ENCODE results near the gene SLCO2B1. TPM values are rescaled to one million over a fixed set of nuclear protein-coding genes. Genes with fewer than 3 reads are reported as not detected.

Gene SLCO2B1
- total RNA-seq, 1 experiment from 2014 or later, result 277 TPM

DNA sequence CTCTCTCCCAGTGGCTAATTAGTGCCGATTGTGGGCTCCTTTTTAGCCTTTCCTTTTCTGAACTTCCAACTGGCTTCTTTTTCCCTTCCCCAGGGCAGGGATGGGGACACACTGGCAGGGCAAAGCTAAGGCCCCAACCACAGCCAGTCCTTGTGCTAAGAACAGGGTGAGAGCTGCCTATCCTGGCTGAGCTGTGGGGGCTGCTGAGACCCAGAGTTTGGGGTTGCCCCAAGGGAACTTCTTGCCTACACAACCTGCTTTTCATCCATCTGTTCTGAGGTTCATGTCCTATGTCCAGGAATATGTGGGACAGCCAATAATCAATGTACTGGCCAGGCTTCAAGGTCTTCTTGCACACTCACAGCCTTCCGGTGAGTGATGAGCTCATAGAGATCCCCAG is 79.7 kb downstream of the SLCO2B1 start:
- TF ChIP-seq, protein P1, sequence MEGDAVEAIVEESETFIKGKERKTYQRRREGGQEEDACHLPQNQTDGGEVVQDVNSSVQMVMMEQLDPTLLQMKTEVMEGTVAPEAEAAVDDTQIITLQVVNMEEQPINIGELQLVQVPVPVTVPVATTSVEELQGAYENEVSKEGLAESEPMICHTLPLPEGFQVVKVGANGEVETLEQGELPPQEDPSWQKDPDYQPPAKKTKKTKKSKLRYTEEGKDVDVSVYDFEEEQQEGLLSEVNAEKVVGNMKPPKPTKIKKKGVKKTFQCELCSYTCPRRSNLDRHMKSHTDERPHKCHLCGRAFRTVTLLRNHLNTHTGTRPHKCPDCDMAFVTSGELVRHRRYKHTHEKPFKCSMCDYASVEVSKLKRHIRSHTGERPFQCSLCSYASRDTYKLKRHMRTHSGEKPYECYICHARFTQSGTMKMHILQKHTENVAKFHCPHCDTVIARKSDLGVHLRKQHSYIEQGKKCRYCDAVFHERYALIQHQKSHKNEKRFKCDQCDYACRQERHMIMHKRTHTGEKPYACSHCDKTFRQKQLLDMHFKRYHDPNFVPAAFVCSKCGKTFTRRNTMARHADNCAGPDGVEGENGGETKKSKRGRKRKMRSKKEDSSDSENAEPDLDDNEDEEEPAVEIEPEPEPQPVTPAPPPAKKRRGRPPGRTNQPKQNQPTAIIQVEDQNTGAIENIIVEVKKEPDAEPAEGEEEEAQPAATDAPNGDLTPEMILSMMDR (IDR thresholded peaks at IDR 0.05; ENCODE audit: insufficient read depth in 1 of 2, low read depth in 1 of 2, low read length in 1 of 2, severe bottlenecking in 1 of 2, unreplicated experiment in 1 of 2), result no peak
- intact Hi-C loops (cut with micrococcal nuclease; ENCODE audit: unreplicated experiment), result no loop called here
- Histone ChIP-seq H3K36me3 (ENCODE audit: control insufficient read depth, insufficient read depth, low read length) (no peaks in the 10 kb centered on the region), H3K4me3 (ENCODE audit: low read depth, low read length) (no peak overlapping the region), H3K4me1 (no peaks in the 10 kb centered on the region), H3K9me3 (no peaks in the 10 kb centered on the region), H3K27me3 (replicated peaks; ENCODE audit: control insufficient read depth, insufficient read depth, low read length) (no peaks in the 10 kb centered on the region; the same call in none of the 2 replicates)
- no peak overlapping the region for H3K4me3 Mint-ChIP-seq (ENCODE audit: unreplicated experiment)
- peaks cover 9% of the 10 kb centered on the region for H3K9me3 Mint-ChIP-seq (ENCODE audit: unreplicated experiment)
- peak in 1 of 2 experiments; percentile 28 for DNase-seq
- ChIA-PET CTCF (interaction anchor here (1.0 to 1.8 kb wide), 4 partner anchors 11 to 90 kb away, joined by 3 to 13 read pairs (median 4); no protein-coding TSS in a partner anchor), POLR2A (no interaction called here)
- H3K4me1 Mint-ChIP-seq (ENCODE audit: low read depth, unreplicated experiment), result no peaks in the 10 kb centered on the region
- H3K36me3 Mint-ChIP-seq (ENCODE audit: insufficient read depth, unreplicated experiment), result no peaks in the 10 kb centered on the region
- H3K27me3 Mint-ChIP-seq (ENCODE audit: insufficient read depth, unreplicated experiment), result peaks cover 16% of the 10 kb centered on the region
- no TSS peak for BruUV-seq (replicated peaks)
- H3K27ac Mint-ChIP-seq (ENCODE audit: unreplicated experiment), result no peak overlapping the region

DNA sequence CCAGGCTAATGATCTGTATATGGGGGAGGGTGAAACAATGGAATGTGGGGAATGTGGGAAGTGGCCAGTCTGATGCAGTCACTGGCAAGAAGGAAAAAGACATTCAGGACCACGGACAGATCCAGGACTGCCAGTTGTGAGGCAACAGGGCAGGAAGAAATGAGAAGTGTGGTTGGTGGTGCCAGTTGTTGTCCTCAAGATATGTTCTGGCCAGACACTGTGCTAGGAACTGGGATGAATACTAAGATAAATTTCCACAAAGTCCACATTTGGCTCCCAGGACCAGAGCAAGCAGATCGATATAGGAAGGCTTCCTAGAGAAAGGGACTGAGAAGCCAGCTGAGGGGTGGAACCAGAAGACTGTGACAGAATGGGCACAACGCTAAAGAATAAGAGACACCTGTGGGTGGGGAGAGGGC is 82.9 kb downstream of the SLCO2B1 start:
- ChIA-PET POLR2A (interaction anchor here (0.5 kb wide), 1 partner anchor 133 kb away, joined by 8 read pairs; no protein-coding TSS in a partner anchor), CTCF (interaction anchor here (0.6 to 3.0 kb wide), 6 partner anchors 8 to 93 kb away, joined by 3 to 14 read pairs (median 4); no protein-coding TSS in a partner anchor)
- TF ChIP-seq, protein P1 (IDR thresholded peaks at IDR 0.05; ENCODE audit: insufficient read depth in 1 of 2, low read depth in 1 of 2, low read length in 1 of 2, severe bottlenecking in 1 of 2, unreplicated experiment in 1 of 2), result no peak
- Mint-ChIP-seq H3K9me3 (ENCODE audit: unreplicated experiment) (peaks cover 9% of the 10 kb centered on the region), H3K4me3 (ENCODE audit: unreplicated experiment) (no peak overlapping the region), H3K27ac (ENCODE audit: unreplicated experiment) (no peak overlapping the region), H3K27me3 (ENCODE audit: insufficient read depth, unreplicated experiment) (peaks cover 16% of the 10 kb centered on the region), H3K36me3 (ENCODE audit: insufficient read depth, unreplicated experiment) (no peaks in the 10 kb centered on the region), H3K4me1 (ENCODE audit: low read depth, unreplicated experiment) (no peaks in the 10 kb centered on the region)
- no peaks in the 10 kb centered on the region for H3K4me1 ChIP-seq
- H3K36me3 ChIP-seq (ENCODE audit: control insufficient read depth, insufficient read depth, low read length), result no peaks in the 10 kb centered on the region
- H3K27me3 ChIP-seq (replicated peaks; ENCODE audit: control insufficient read depth, insufficient read depth, low read length), result no peaks in the 10 kb centered on the region; the same call in none of the 2 replicates
- intact Hi-C loops (cut with micrococcal nuclease; ENCODE audit: unreplicated experiment), result loop anchor here (1.0 kb wide), 2 partner anchors 15 to 19 kb away; no protein-coding TSS in a partner anchor
- peak; percentile 77 to 92 for DNase-seq
- H3K4me3 ChIP-seq (ENCODE audit: low read depth, low read length), result no peak overlapping the region
- no TSS peak for BruUV-seq (replicated peaks)
- H3K9me3 ChIP-seq, result no peaks in the 10 kb centered on the region

DNA sequence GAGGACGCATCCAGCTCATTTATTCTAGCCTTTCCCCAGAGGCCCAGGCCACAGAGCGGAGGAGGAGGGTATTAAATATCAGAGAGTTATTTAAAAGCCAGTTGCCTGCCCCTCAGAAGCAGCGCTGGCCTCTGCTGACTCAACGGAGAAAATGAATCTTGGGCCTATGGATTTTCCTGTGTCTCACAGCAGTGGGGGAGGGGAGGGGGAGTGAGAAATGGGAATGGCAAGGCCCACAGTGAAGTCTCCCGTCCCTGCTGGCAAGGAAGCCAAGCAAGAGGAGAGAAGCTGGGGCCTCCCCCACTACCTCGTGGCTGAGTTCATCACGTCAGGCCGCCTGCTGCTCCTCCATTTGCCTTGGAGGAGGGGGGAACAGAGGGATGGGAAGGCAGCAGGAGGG is 85.2 kb downstream of the SLCO2B1 start:
- H3K36me3 ChIP-seq (ENCODE audit: control insufficient read depth, insufficient read depth, low read length), result no peaks in the 10 kb centered on the region
- ChIA-PET CTCF (interaction anchor here (0.6 to 1.1 kb wide), 3 partner anchors 12 to 96 kb away, joined by 3 read pairs; no protein-coding TSS in a partner anchor), POLR2A (no interaction called here)
- peaks cover 9% of the 10 kb centered on the region for H3K9me3 Mint-ChIP-seq (ENCODE audit: unreplicated experiment)
- no peaks in the 10 kb centered on the region for H3K9me3 ChIP-seq
- DNase-seq, result peak in 1 of 2 experiments; percentile 20
- no peak overlapping the region for H3K4me3 Mint-ChIP-seq (ENCODE audit: unreplicated experiment)
- H3K36me3 Mint-ChIP-seq (ENCODE audit: insufficient read depth, unreplicated experiment), result no peaks in the 10 kb centered on the region
- peaks cover 21% of the 10 kb centered on the region for H3K27me3 Mint-ChIP-seq (ENCODE audit: insufficient read depth, unreplicated experiment)
- H3K27me3 ChIP-seq (replicated peaks; ENCODE audit: control insufficient read depth, insufficient read depth, low read length), result no peaks in the 10 kb centered on the region; the same call in 1 of the 2 replicates
- TF ChIP-seq, protein P1 (IDR thresholded peaks at IDR 0.05; ENCODE audit: insufficient read depth in 1 of 2, low read depth in 1 of 2, low read length in 1 of 2, severe bottlenecking in 1 of 2, unreplicated experiment in 1 of 2), result no peak
- H3K27ac Mint-ChIP-seq (ENCODE audit: unreplicated experiment), result no peak overlapping the region
- BruUV-seq (replicated peaks), result no TSS peak
- no peaks in the 10 kb centered on the region for H3K4me1 Mint-ChIP-seq (ENCODE audit: low read depth, unreplicated experiment)
- peaks cover 9% of the 10 kb centered on the region; the same call in 1 of the 2 replicates for H3K4me1 ChIP-seq
- no peak overlapping the region for H3K4me3 ChIP-seq (ENCODE audit: low read depth, low read length)
- intact Hi-C loops (cut with micrococcal nuclease; ENCODE audit: unreplicated experiment), result no loop called here

Data from Caco-2 (cell line).